Cardiac fibroblast (primary cell): Measurements from ENCODE around the gene FBXO42.

Experiments used
- DNase-seq, 2 donors: peaks; one replicate each; pipeline versions ENCODE4 v3.0.0 to v3.0.0-alpha.2; 2010; ENCODE audit warnings: low read depth in 2 of 2
- H3K4me3 ChIP-seq, 2 donors: replicated peaks in 1 of 2; 1 replicate in 1 of 2; 2 replicates in 1 of 2; pipeline ENCODE4 v1.5.1; 2011; ENCODE audit warnings: low read depth in 2 of 2, low read length in 2 of 2, mild to moderate bottlenecking in 2 of 2, moderate library complexity in 1 of 2
- CTCF ChIP-seq: IDR thresholded peaks from one replicate; pipeline ENCODE4 v1.5.1; 2011; ENCODE audit warnings: low read depth, mild to moderate bottlenecking, low read length, inconsistent platforms

The FBXO42 gene

DNA sequence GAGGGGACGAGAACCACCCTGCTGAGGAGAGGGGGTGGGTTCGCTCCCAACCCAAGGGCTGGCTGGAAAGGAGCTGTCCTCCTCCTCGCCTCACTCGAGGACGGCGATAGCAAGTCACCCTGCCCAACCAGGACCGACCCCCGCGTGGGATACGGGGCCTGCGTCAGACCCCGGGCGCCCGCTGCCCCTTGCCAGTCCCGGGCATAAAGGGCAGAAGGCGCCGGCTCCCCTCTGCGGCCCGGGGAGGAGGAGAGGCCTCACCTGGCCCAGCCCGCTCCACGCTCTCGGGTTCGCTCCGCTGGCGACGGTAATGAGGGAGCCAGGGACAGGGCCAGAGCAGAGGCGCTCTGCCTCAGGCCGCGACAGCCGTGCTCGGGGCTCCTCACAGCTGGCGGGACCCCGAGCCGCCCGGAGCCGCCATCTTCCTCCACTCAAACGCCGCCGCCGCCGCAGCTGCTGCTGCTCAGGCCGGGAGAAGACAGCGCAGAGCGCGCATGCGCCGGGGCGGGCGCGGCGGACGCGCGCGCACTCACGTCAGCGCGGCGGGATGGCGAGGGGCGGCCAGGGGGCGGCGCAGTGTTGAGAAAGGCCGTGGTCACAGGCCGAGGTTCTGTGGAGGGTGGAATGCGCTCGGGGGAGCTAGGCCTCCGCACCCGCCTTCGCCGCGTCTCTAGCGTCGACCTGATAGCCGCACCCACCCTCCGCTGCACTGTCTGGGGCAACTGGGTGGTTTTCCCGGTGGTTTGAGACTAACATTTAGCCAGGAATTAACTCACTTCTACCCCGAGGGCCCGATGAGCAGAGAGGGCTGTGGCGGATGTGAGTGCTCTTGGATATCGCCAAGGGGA lies at the start of gene FBXO42:
Gene FBXO42 (minus strand): TSS at position 487 of the 848 bp plus-strand sequence. CDS start 37,062 bp downstream, outside the sequence.
- H3K4me3 ChIP-seq: peak within 1 kb of the TSS; percentile 94 to 95
- TF ChIP-seq CTCF: no peak
- DNase-seq: peak; percentile 90 to 95

DNA sequence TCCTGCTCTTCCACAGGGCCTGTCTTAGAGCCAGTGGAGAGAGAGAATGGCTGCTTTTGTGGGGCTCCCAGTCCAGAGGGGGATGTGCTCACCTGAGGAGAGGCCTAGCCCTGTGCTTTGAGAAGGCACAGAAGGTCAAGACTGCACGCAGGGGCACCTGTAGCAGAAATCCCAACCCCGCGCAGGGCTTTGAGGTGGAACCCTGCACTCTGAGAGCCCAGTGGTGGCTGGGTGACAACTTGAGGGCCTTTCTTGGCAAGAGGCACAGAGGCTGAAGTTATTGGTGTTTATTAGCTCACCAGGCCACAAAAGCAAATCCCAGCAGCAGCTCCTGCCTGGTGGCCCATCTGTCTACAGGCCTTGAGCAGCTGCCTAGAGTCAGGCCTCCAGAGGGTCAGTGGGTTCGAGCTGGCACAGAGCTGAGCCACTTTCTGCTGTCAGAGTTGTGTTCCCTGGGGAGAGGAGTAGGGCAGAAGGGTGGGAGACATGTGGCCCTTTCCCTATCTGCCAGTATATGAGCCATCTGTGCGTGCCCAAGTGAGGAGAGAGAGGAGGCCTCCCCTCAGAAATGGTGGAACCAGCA lies 46.2 kb upstream of the FBXO42 start:
- no peak overlapping the region for H3K4me3 ChIP-seq
- TF ChIP-seq CTCF: no peak
- DNase-seq: no peak

- no peak overlapping the region for H3K4me3 ChIP-seq
- DNase-seq: peak in 1 of 2 donors; percentile 24
- TF ChIP-seq CTCF: no peak
Measured at GRCh38 chr1:16397120-16397519, 44.8 kb upstream of the FBXO42 start.

DNA sequence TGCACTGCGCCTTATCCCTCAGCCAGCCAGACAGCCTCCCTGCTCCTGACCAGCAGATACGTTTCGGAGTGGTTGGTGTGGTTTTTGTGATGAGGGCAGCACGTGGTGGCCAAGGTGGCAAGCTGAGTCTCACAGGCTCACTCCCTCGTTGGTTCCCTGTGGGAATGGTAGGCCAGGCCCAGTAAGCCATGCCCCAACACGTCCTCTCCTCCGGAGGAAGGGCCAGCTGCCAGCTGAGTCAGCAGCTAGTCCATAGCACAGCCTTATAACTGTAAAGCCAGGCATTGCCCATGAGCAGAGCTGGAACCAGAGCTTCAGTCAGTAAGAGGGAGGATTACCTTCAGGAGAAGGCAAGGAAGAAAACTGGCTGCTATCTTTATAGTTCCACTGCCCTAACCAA lies 44.3 kb upstream of the FBXO42 start:
- peak; percentile 82 to 88 for DNase-seq
- no peak overlapping the region for H3K4me3 ChIP-seq
- no peak for TF ChIP-seq CTCF

DNA sequence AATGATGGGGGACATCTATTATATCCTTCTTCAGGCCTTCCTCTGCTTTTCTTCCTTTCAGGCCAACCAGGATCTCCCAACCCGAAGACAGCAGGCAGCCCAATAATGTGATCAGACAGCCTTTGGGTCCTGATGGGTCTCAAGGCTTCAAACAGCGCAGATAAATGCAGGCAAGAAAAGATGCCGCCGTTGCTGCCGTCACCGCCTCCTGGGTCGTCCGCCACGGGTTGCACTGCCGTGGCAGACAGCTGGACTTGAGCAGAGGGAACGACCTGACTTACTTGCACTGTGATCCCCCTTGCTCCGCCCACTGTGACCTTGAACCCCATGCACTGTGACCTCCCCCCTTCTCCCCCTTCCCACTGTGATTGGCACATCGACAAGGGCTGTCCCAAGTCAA lies 42.7 kb upstream of the FBXO42 start:
- no peak for DNase-seq
- TF ChIP-seq CTCF: no peak
- H3K4me3 ChIP-seq: no peak overlapping the region

DNA sequence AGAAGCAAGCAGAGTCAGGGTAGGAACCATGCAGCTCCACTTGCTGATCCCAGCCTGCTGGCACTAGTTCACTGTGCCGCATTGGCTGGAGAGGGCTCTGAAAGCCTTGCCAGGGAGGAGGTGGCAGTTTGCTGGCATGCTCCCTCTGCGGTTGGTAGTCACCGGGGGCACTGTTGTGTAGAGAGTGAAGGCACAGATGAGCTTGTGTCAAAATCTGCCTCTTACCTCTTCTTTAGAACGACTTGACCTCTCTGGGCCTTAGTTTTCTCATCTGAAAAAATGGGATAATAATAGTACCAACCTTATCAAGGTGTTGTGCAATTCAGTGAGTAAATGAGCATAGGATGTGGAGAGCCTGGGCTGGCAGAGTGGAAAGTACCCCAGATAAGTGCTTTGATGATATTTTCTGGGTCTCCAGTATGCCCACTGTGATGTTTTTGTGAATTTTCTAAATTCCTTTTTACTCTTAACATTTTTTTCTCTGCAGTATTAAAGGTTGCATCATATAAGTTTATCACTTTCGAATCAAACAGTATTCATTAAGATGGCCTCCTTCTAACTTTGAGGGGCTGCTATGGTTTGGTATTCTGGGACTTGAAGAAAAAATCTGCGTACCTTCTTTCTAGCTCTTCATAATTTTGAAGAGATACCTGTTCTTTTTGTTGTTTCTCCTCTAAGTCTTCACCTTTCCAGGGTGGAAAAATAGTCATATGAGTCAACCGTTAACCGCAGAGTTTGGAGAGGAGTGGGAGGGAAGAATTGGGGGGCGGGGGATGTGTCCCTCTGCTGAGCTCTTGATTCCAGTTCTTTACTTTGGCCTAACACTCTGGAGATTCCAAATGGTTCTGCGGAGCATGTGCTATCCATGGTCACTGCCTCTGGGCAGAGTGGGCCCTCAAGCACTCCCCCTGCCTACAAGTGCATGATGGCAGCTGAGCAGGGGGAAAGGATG lies 41.6 kb upstream of the FBXO42 start:
- peak in 1 of 2 donors; percentile 16 for DNase-seq
- TF ChIP-seq CTCF: no peak
- no peak overlapping the region for H3K4me3 ChIP-seq
